Natural killer cell (primary cell): ENCODE data around the gene SECISBP2L. TPM values are rescaled to one million over a fixed set of nuclear protein-coding genes. Genes with fewer than 3 reads are reported as not detected.

Source experiments
- ATAC-seq, 3 donors: fragments of 150-1000 bp in 2 of 3; fragments of 200-7000 bp in 1 of 3; cut with Tn5 transposase; 1 replicate in 1 of 3; 2 replicates in 2 of 3; pipeline ENCODE4 v1.10.0; 2021; ENCODE audit warnings: mild to moderate bottlenecking in 2 of 3, moderate library complexity in 2 of 3
- DNase-seq, 2 donors: peaks; one replicate each; pipeline versions ENCODE4 v3.0.0 to v3.0.0-alpha.2; 2013 to 2021; ENCODE audit warnings: mixed read lengths in 1 of 2
- H3K27ac ChIP-seq: one replicate; pipeline ENCODE4 v1.5.1; 2013; ENCODE audit warnings: mild to moderate bottlenecking, low read length
- H3K27me3 ChIP-seq: one replicate; pipeline ENCODE4 v1.6.1; 2013; ENCODE audit warnings: low read length; ENCODE audit not compliant: control insufficient read depth, insufficient read depth
- H3K36me3 ChIP-seq: one replicate; pipeline ENCODE4 v1.6.1; 2013; ENCODE audit warnings: low read length; ENCODE audit not compliant: control insufficient read depth, insufficient read depth
- H3K4me1 ChIP-seq: one replicate; pipeline ENCODE4 v1.6.1; 2013; ENCODE audit warnings: low read length; ENCODE audit not compliant: control insufficient read depth, insufficient read depth
- H3K4me3 ChIP-seq: one replicate; pipeline ENCODE4 v1.5.1; 2013; ENCODE audit warnings: low read length
- H3K9me3 ChIP-seq: one replicate; pipeline ENCODE4 v1.6.1; 2013; ENCODE audit warnings: low read length; ENCODE audit not compliant: control insufficient read depth, insufficient read depth
- H3K27ac Mint-ChIP-seq, 2 donors: one replicate each; pipeline ENCODE4 v1.8.0; 2022; ENCODE audit warnings: mild to moderate bottlenecking in 2 of 2, mixed read lengths in 2 of 2, moderate library complexity in 1 of 2
- H3K27me3 Mint-ChIP-seq, 2 donors: one replicate each; pipeline ENCODE4 v1.8.0; 2022; ENCODE audit warnings: low read depth in 2 of 2, mixed read lengths in 2 of 2
- H3K36me3 Mint-ChIP-seq: one replicate; pipeline ENCODE4 v1.8.0; 2022; ENCODE audit warnings: mixed read lengths
- H3K4me1 Mint-ChIP-seq, 2 donors: one replicate each; pipeline ENCODE4 v1.8.0; 2022; ENCODE audit warnings: mixed read lengths in 2 of 2
- H3K4me3 Mint-ChIP-seq: one replicate; pipeline ENCODE4 v1.8.0; 2022; ENCODE audit warnings: mild to moderate bottlenecking, moderate library complexity, mixed read lengths
- H3K9me3 Mint-ChIP-seq, 2 donors: one replicate each; pipeline ENCODE4 v1.8.0; 2022; ENCODE audit warnings: mixed read lengths in 2 of 2
- CTCF ChIP-seq: fragments of 200-600 bp; IDR thresholded peaks from one replicate; pipeline ENCODE4 v1.8.0; 2022; ENCODE audit warnings: antibody characterized with exemption
- WGBS: methylation state at CpG from one replicate; pipeline ENCODE4 v1.1.7; 2013; ENCODE audit warnings: missing lambda C conversion rate; ENCODE audit not compliant: insufficient coverage; 5-methylcytosine and 5-hydroxymethylcytosine counted together
- intact Hi-C: fragments of 100-400 bp; cut with micrococcal nuclease; formaldehyde crosslinking; loops from one replicate; pipeline ENCODE4 v1.14.2; 2022
- total RNA-seq, 4 donors: library from RNA; stranded (reverse); fragments of 120-200 nt in 1 of 4; gene quantifications; one replicate each; pipeline versions ENCODE4 v1.2.3 to v1.2.4, GENCODE V29; 2013 to 2022

The SECISBP2L gene
- total RNA-seq, 3 donors from 2014 or later (not counting 1 experiment from before 2014, with no cell fraction given) = 78.8 to 97.7 (median 93.7) TPM

GRCh38 chr15:49031804-49032203 is 14.4 kb downstream of the SECISBP2L start:
- H3K27me3 ChIP-seq = no peaks in the 10 kb centered on the region
- no peak overlapping the region for H3K4me3 ChIP-seq
- Mint-ChIP-seq H3K9me3 (no peaks in the 10 kb centered on the region), H3K4me3 (no peak overlapping the region), H3K4me1 (peaks cover 12 to 16% of the 10 kb centered on the region in 2 donors), H3K27ac (no peak overlapping the region), H3K36me3 (no peaks in the 10 kb centered on the region), H3K27me3 (no peaks in the 10 kb centered on the region)
- no peak for DNase-seq
- H3K27ac ChIP-seq = no peak overlapping the region
- no peaks in the 10 kb centered on the region for H3K9me3 ChIP-seq
- no peak for ATAC-seq
- H3K36me3 ChIP-seq = peaks cover 22% of the 10 kb centered on the region
- TF ChIP-seq CTCF = no peak
- intact Hi-C loops = no loop called here
- H3K4me1 ChIP-seq = no peaks in the 10 kb centered on the region
- WGBS = no CpG with 5 or more reads among the region's 2 CpGs

GRCh38 chr15:49026700-49027099 is 19.5 kb downstream of the SECISBP2L start:
- Mint-ChIP-seq H3K4me3 (no peak overlapping the region), H3K36me3 (no peaks in the 10 kb centered on the region), H3K9me3 (no peaks in the 10 kb centered on the region), H3K27me3 (no peaks in the 10 kb centered on the region), H3K4me1 (peaks cover 0 to 4% of the 10 kb centered on the region in 2 donors), H3K27ac (no peak overlapping the region)
- ATAC-seq = no peak
- Histone ChIP-seq H3K27me3 (no peaks in the 10 kb centered on the region), H3K27ac (no peak overlapping the region), H3K4me1 (no peaks in the 10 kb centered on the region), H3K36me3 (peaks cover 28% of the 10 kb centered on the region), H3K4me3 (no peak overlapping the region), H3K9me3 (no peaks in the 10 kb centered on the region)
- no peak for TF ChIP-seq CTCF
- intact Hi-C loops = no loop called here
- whole genome bisulfite sequencing = no CpG with 5 or more reads among the region's 1 CpG
- no peak for DNase-seq

- no peak for TF ChIP-seq CTCF
- no peaks in the 10 kb centered on the region for H3K36me3 Mint-ChIP-seq
- H3K4me1 Mint-ChIP-seq = peaks cover 0 to 6% of the 10 kb centered on the region in 2 donors
- no peak overlapping the region for H3K4me3 Mint-ChIP-seq
- H3K9me3 Mint-ChIP-seq = no peaks in the 10 kb centered on the region
- ATAC-seq (no peak), DNase-seq (no peak)
- Histone ChIP-seq H3K9me3 (no peaks in the 10 kb centered on the region), H3K27ac (no peak overlapping the region), H3K27me3 (no peaks in the 10 kb centered on the region), H3K36me3 (peaks cover 34% of the 10 kb centered on the region), H3K4me1 (no peaks in the 10 kb centered on the region), H3K4me3 (no peak overlapping the region)
- no CpG with 5 or more reads among the region's 1 CpG for WGBS
- intact Hi-C loops = no loop called here
- H3K27me3 Mint-ChIP-seq = no peaks in the 10 kb centered on the region
- H3K27ac Mint-ChIP-seq = peak overlapping the region in 1 of 2 donors; percentile 26
These were observed 21.4 kb downstream of the SECISBP2L start for GRCh38 chr15:49024840-49025239.

GRCh38 chr15:49023354-49023753 is 22.9 kb downstream of the SECISBP2L start:
- no peaks in the 10 kb centered on the region for H3K27me3 ChIP-seq
- no peak for ATAC-seq
- no peaks in the 10 kb centered on the region for H3K36me3 Mint-ChIP-seq

More at GRCh38 chr15:49023354-49023753, 22.9 kb downstream of the SECISBP2L start:
- no peaks in the 10 kb centered on the region for H3K27me3 Mint-ChIP-seq
- H3K4me3 ChIP-seq = no peak overlapping the region
- H3K4me1 ChIP-seq = no peaks in the 10 kb centered on the region
- H3K4me1 Mint-ChIP-seq = peaks cover 0 to 5% of the 10 kb centered on the region in 2 donors
- no peak overlapping the region for H3K27ac ChIP-seq
- no peak for TF ChIP-seq CTCF
- peaks cover 36% of the 10 kb centered on the region for H3K36me3 ChIP-seq
- no peak overlapping the region for H3K4me3 Mint-ChIP-seq
- intact Hi-C loops = no loop called here
- 74% methylated on average over 2 of the region's 3 CpGs for WGBS
- H3K9me3 Mint-ChIP-seq = no peaks in the 10 kb centered on the region
- DNase-seq = no peak
- H3K27ac Mint-ChIP-seq = no peak overlapping the region
- no peaks in the 10 kb centered on the region for H3K9me3 ChIP-seq
